ENCODE measurements around the gene PCMTD2. TPM values are rescaled to one million over a fixed set of nuclear protein-coding genes. Genes with fewer than 3 reads are reported as not detected.

Gene PCMTD2
- polyA plus RNA-seq, 1 of the 3 experiments (the other 2 are of a cell fraction), result 50.7 TPM

GRCh38 chr20:64256282-64256935 lies 861 bp downstream of the PCMTD2 start (continued):
- TF ChIP-seq CTCF (IDR thresholded peaks at IDR 0.05), result no peak
- no peak for TF ChIP-seq MXI1 (IDR thresholded peaks at IDR 0.05; ENCODE audit: low read depth, low read length)
- no peak for TF ChIP-seq SMC3 (IDR thresholded peaks at IDR 0.05; ENCODE audit: low read depth, low read length)
- no peak for TF ChIP-seq EZH2phosphoT487 (IDR thresholded peaks at IDR 0.05; ENCODE audit: borderline replicate concordance, low read depth)
- no peak for TF ChIP-seq ELF1 (IDR thresholded peaks at IDR 0.05)
- TF ChIP-seq USF2 (IDR thresholded peaks at IDR 0.05; ENCODE audit: borderline replicate concordance, low read depth, low read length), result no peak
- no peak for TF ChIP-seq FOSL2 (IDR thresholded peaks at IDR 0.05; ENCODE audit: borderline replicate concordance, low read depth)
- TF ChIP-seq RXRA (IDR thresholded peaks at IDR 0.05; ENCODE audit: borderline replicate concordance, low read depth), result no peak
- TF ChIP-seq RFX5 (IDR thresholded peaks at IDR 0.05; ENCODE audit: low read length), result no peak
- no peak for TF ChIP-seq GABPA (IDR thresholded peaks at IDR 0.05; ENCODE audit: low read depth)
- TF ChIP-seq NFIC (IDR thresholded peaks at IDR 0.05; ENCODE audit: borderline replicate concordance), result no peak

- Histone ChIP-seq H3K9me3 (no peaks in the 10 kb centered on the region), H3K9ac (peak overlapping the region; percentile 83; the same call in 1 of the 2 replicates), H3F3A (replicated peaks; ENCODE audit: insufficient read depth) (no peaks in the 10 kb centered on the region), H3K4me2 (peak overlapping the region; percentile 95), H3K36me3 (replicated peaks in 1 of 2; ENCODE audit: control insufficient read depth in 1 of 2, insufficient read depth in 2 of 2, low read length in 1 of 2) (no peaks in the 10 kb centered on the region), H3K4me3 (ENCODE audit: low read depth in 2 of 2, low read length in 1 of 2) (peak overlapping the region; percentile 89 to 92), H3K79me2 (ENCODE audit: insufficient read depth) (peaks cover 34% of the 10 kb centered on the region), H4K20me1 (ENCODE audit: insufficient read depth) (no peaks in the 10 kb centered on the region; the same call in 1 of the 2 replicates), H2AFZ (ENCODE audit: low read depth) (no peak overlapping the region), H3K27me3 (ENCODE audit: insufficient read depth) (no peaks in the 10 kb centered on the region), H3K9me2 (no peaks in the 10 kb centered on the region), H3K27ac (ENCODE audit: low read depth in 2 of 2, low read length in 1 of 2) (no peak overlapping the region; a peak in 1 of 4 replicates), H3K4me1 (ENCODE audit: control insufficient read depth in 1 of 2, insufficient read depth in 2 of 2, low read depth in 1 of 2, low read length in 1 of 2) (peaks cover 6 to 39% of the 10 kb centered on the region in 2 experiments; a peak in 3 of 4 replicates)
- no peak for TF ChIP-seq IRF3 (IDR thresholded peaks at IDR 0.05; ENCODE audit: low read depth, low read length)
- no peak for TF ChIP-seq REST (IDR thresholded peaks at IDR 0.05; ENCODE audit: low read depth, low read length)
- no peak for TF ChIP-seq JUND (IDR thresholded peaks at IDR 0.05)
- TF ChIP-seq NRF1 (IDR thresholded peaks at IDR 0.05; ENCODE audit: low read depth, low read length), result no peak
- TF ChIP-seq NFIC (IDR thresholded peaks at IDR 0.05; ENCODE audit: borderline replicate concordance), result no peak
- TF ChIP-seq TCF12 (IDR thresholded peaks at IDR 0.05), result no peak
- ChIA-PET POLR2A (no interaction called here), CTCF (interaction anchor here (0.8 to 1.8 kb wide), 4 partner anchors 11 to 187 kb away, joined by 3 to 4 read pairs (median 4); no protein-coding TSS in a partner anchor)
- 82% methylated on average over 13 of the region's 13 CpGs for WGBS (ENCODE audit: low lambda C conversion rate)
- DNase-seq, result no peak
Observed at GRCh38 chr20:64257107-64257757, 1.7 kb downstream of the PCMTD2 start.
